H1 (cell line): ENCODE results near the gene PLAC9. TPM values are rescaled to one million over a fixed set of nuclear protein-coding genes. Genes with fewer than 3 reads are reported as not detected.

ENCODE experiments used
- CTCF ChIA-PET: fragments of 300-600 bp; sonication (Branson Sonifier 250); formaldehyde crosslinking; loops from one replicate; lab custom pipeline; 2021; ENCODE audit not compliant: partially characterized antibody; lab: Charles Lee
- POLR2A ChIA-PET: fragments of 300-600 bp; sonication (Branson Sonifier 250); formaldehyde crosslinking; loops from one replicate; lab custom pipeline; 2021; ENCODE audit warnings: inconsistent platforms; ENCODE audit not compliant: partially characterized antibody; lab: Charles Lee
- DNase-seq, 2 experiments: peaks; one replicate each; pipeline versions ENCODE4 v3.0.0 to v3.0.0-alpha.2; 2010 to 2022; ENCODE audit warnings: low spot score in 2 of 2, low read depth in 1 of 2, mixed read lengths in 1 of 2
- FAIRE-seq: peaks from 2 replicates; lab custom pipeline; 2011; peaks lifted over from hg19 to GRCh38; lab: Jason Lieb, UNC
- H2AFZ ChIP-seq: 2 replicates; pipeline ENCODE4 v1.8.1; 2012; ENCODE audit warnings: low read length, inconsistent platforms
- H2AK5ac ChIP-seq: 2 replicates; pipeline ENCODE4 v1.6.1; 2013; ENCODE audit warnings: low read depth, low read length
- H2BK120ac ChIP-seq: replicated peaks from 2 replicates; pipeline ENCODE3; 2013; ENCODE audit warnings: low read depth, low read length, inconsistent platforms
- H2BK12ac ChIP-seq: 2 replicates; pipeline ENCODE4 v1.6.1; 2013; ENCODE audit warnings: low read depth, low read length
- H2BK15ac ChIP-seq: 2 replicates; pipeline ENCODE4 v1.6.1; 2013; ENCODE audit warnings: low read length
- H2BK20ac ChIP-seq: 2 replicates; pipeline ENCODE4 v1.6.1; 2013; ENCODE audit warnings: low read length
- H2BK5ac ChIP-seq: 2 replicates; pipeline ENCODE4 v1.6.1; 2013; ENCODE audit warnings: low read depth, low read length
- H3K14ac ChIP-seq: 2 replicates; pipeline ENCODE4 v1.6.1; 2013; ENCODE audit warnings: inconsistent platforms; ENCODE audit not compliant: insufficient read length
- H3K18ac ChIP-seq: 2 replicates; pipeline ENCODE4 v1.6.1; 2013; ENCODE audit warnings: low read length; ENCODE audit errors: extremely low read depth
- H3K23ac ChIP-seq: 2 replicates; pipeline ENCODE4 v1.6.1; 2013; ENCODE audit warnings: inconsistent platforms; ENCODE audit not compliant: insufficient read length
- H3K23me2 ChIP-seq: 2 replicates; pipeline ENCODE4 v1.6.1; 2013; ENCODE audit warnings: low read depth, low read length
- H3K27ac ChIP-seq: 2 replicates; pipeline ENCODE4 v1.6.1; 2011; ENCODE audit warnings: low read depth, low read length, inconsistent platforms
- H3K27me3 ChIP-seq, 4 experiments: replicated peaks in 1 of 4; 1 replicate in 1 of 4; 2 replicates in 3 of 4; pipeline versions ENCODE4 v1.6.1 to v1.8.1; 2011 to 2013; ENCODE audit warnings: low read length in 3 of 4, mild to moderate bottlenecking in 3 of 4, inconsistent platforms in 2 of 4, mixed read lengths in 2 of 4, moderate library complexity in 1 of 4; ENCODE audit not compliant: control insufficient read depth in 3 of 4, insufficient read depth in 3 of 4; ENCODE audit errors: extremely low read depth in 1 of 4
- H3K36me3 ChIP-seq, 4 experiments: 2 replicates each; pipeline versions ENCODE4 v1.6.1 to v1.8.1; 2011 to 2013; ENCODE audit warnings: mild to moderate bottlenecking in 4 of 4, low read length in 3 of 4, moderate library complexity in 2 of 4, control low read depth in 1 of 4, inconsistent platforms in 1 of 4; ENCODE audit not compliant: insufficient read depth in 4 of 4, control insufficient read depth in 2 of 4
- H3K4ac ChIP-seq: replicated peaks from 2 replicates; pipeline ENCODE3; 2013; ENCODE audit warnings: low read length, low read depth, mixed read lengths, inconsistent platforms; ENCODE audit not compliant: insufficient read length
- H3K4me1 ChIP-seq, 4 experiments: replicated peaks in 1 of 4; 1 replicate in 1 of 4; 2 replicates in 3 of 4; pipeline versions ENCODE4 v1.6.1 to v1.8.1; 2011 to 2013; ENCODE audit warnings: low read length in 3 of 4, inconsistent platforms in 2 of 4, mixed read lengths in 1 of 4; ENCODE audit not compliant: insufficient read depth in 4 of 4, control insufficient read depth in 3 of 4
- H3K4me2 ChIP-seq, 2 experiments: 2 replicates each; pipeline versions ENCODE4 v1.6.1 to v1.8.1; 2011 to 2013; ENCODE audit warnings: low read depth in 2 of 2, low read length in 2 of 2, control low read depth in 1 of 2, inconsistent platforms in 1 of 2, mild to moderate bottlenecking in 1 of 2; ENCODE audit not compliant: insufficient read depth in 1 of 2
- H3K4me3 ChIP-seq, 4 experiments: fragments of 200-600, 300-600 bp in 1 of 4; sonication (generic), shearing (Covaris generic), sonication (Bioruptor Twin) in 1 of 4; 2 replicates each; pipeline versions ENCODE4 v1.5.1 to v1.8.1; 2011 to 2016; ENCODE audit warnings: low read length in 4 of 4, low read depth in 3 of 4, control low read depth in 2 of 4, inconsistent platforms in 2 of 4, mild to moderate bottlenecking in 2 of 4, mixed read lengths in 1 of 4, moderate library complexity in 1 of 4; ENCODE audit not compliant: insufficient read depth in 2 of 4; ENCODE audit errors: extremely low read depth in 1 of 4
- H3K56ac ChIP-seq: replicated peaks from 2 replicates; pipeline ENCODE3; 2013; ENCODE audit warnings: low read depth, mild to moderate bottlenecking, mixed read lengths, low read length, inconsistent platforms; ENCODE audit not compliant: insufficient read length
- H3K79me1 ChIP-seq: 2 replicates; pipeline ENCODE4 v1.6.1; 2013; ENCODE audit warnings: low read depth, low read length, control low read depth
- H3K79me2 ChIP-seq, 2 experiments: 2 replicates each; pipeline versions ENCODE4 v1.6.1 to v1.8.1; 2012 to 2013; ENCODE audit warnings: low read length in 2 of 2, mild to moderate bottlenecking in 2 of 2, inconsistent platforms in 1 of 2; ENCODE audit not compliant: insufficient read depth in 2 of 2, control insufficient read depth in 1 of 2
- H3K9ac ChIP-seq, 4 experiments: replicated peaks in 1 of 4; 1 replicate in 1 of 4; 2 replicates in 3 of 4; pipeline versions ENCODE4 v1.6.1 to v1.8.1; 2011 to 2013; ENCODE audit warnings: low read depth in 3 of 4, low read length in 3 of 4, control low read depth in 2 of 4, mild to moderate bottlenecking in 2 of 4, moderate library complexity in 2 of 4, inconsistent platforms in 1 of 4; ENCODE audit errors: extremely low read depth in 1 of 4
- H3K9me3 ChIP-seq, 2 experiments: 2 replicates each; pipeline versions ENCODE4 v1.6.1 to v1.8.1; 2012 to 2013; ENCODE audit warnings: mild to moderate bottlenecking in 2 of 2, moderate library complexity in 2 of 2, control low read depth in 1 of 2, inconsistent platforms in 1 of 2, low read depth in 1 of 2, low read length in 1 of 2, mixed read lengths in 1 of 2; ENCODE audit not compliant: insufficient read depth in 2 of 2
- H4K20me1 ChIP-seq, 2 experiments: replicated peaks in 1 of 2; 2 replicates each; pipeline versions ENCODE3 to v1.8.1; 2011 to 2013; ENCODE audit warnings: inconsistent platforms in 2 of 2, low read length in 2 of 2, mild to moderate bottlenecking in 1 of 2; ENCODE audit not compliant: insufficient read depth in 2 of 2, control insufficient read depth in 1 of 2
- H4K5ac ChIP-seq: 2 replicates; pipeline ENCODE4 v1.6.1; 2013; ENCODE audit warnings: low read length, low read depth, mixed read lengths, inconsistent platforms; ENCODE audit not compliant: insufficient read length
- H4K8ac ChIP-seq: 2 replicates; pipeline ENCODE4 v1.8.0; 2013; ENCODE audit warnings: mild to moderate bottlenecking, moderate library complexity, low read length, inconsistent platforms; ENCODE audit not compliant: insufficient read depth; ENCODE audit errors: extremely low read depth
- H4K91ac ChIP-seq: replicated peaks from 2 replicates; pipeline ENCODE3; 2013; ENCODE audit warnings: low read length, mixed read lengths, inconsistent platforms; ENCODE audit not compliant: insufficient read length
- ATF3 ChIP-seq: IDR thresholded peaks from 2 replicates; pipeline ENCODE4 v1.6.1; 2011; ENCODE audit warnings: low read depth, mild to moderate bottlenecking, low read length; ENCODE audit not compliant: insufficient read depth
- CBX5 ChIP-seq: fragments of 300-800, 300-1000 bp; sonication (generic); IDR thresholded peaks from 2 replicates; pipeline ENCODE4 v1.7.1; 2016; ENCODE audit warnings: antibody characterized with exemption, low read length, low read depth
- CHD2 ChIP-seq: IDR thresholded peaks from 2 replicates; pipeline ENCODE4 v1.6.1; 2012; ENCODE audit warnings: low read length, improper control_type of control experiment
- E2F6 ChIP-seq: IDR thresholded peaks from 2 replicates; pipeline ENCODE4 v1.6.1; 2012; ENCODE audit warnings: inconsistent platforms
- KDM1A ChIP-seq: fragments of 200-600, 300-600 bp; sonication (generic); IDR thresholded peaks from 2 replicates; pipeline ENCODE4 v1.7.1; 2016; ENCODE audit warnings: mild to moderate bottlenecking, low read length, borderline replicate concordance
- NANOG ChIP-seq: IDR thresholded peaks from 2 replicates; pipeline ENCODE4 v1.6.1; 2011; ENCODE audit warnings: low read length, low read depth, mild to moderate bottlenecking, inconsistent platforms; ENCODE audit not compliant: insufficient read depth, poor library complexity, severe bottlenecking
- POLR2A ChIP-seq, 2 experiments: IDR thresholded peaks; 1 replicate in 1 of 2; 2 replicates in 1 of 2; pipeline ENCODE4 v1.6.1; 2011; ENCODE audit warnings: low read depth in 2 of 2, low read length in 2 of 2, mild to moderate bottlenecking in 2 of 2; ENCODE audit errors: control extremely low read depth in 1 of 2
- POU5F1 ChIP-seq: IDR thresholded peaks from 2 replicates; pipeline ENCODE4 v1.6.1; 2011; ENCODE audit warnings: low read depth, mild to moderate bottlenecking, low read length, moderate library complexity
- RNF2 ChIP-seq: fragments of 200-900, 300-1000 bp; sonication (generic); IDR thresholded peaks from 2 replicates; pipeline ENCODE4 v1.7.1; 2016; ENCODE audit warnings: borderline replicate concordance, low read depth, mild to moderate bottlenecking, antibody characterized with exemption, low read length; ENCODE audit not compliant: poor library complexity, severe bottlenecking; ENCODE audit errors: missing control alignments
- SIX5 ChIP-seq: IDR thresholded peaks from 2 replicates; pipeline ENCODE4 v1.6.1; 2011; ENCODE audit warnings: mild to moderate bottlenecking, low read depth, low read length
- WGBS, 2 experiments: shearing (Covaris generic) in 1 of 2; methylation state at CpG; one replicate each; pipeline versions ENCODE4 v1.1.6 to v1.1.7; 2013 to 2015; ENCODE audit warnings: low lambda C conversion rate in 2 of 2, mixed read lengths in 2 of 2, inconsistent platforms in 1 of 2, low coverage in 1 of 2, missing lambda C conversion rate in 1 of 2; ENCODE audit not compliant: insufficient replicate concordance in 2 of 2, insufficient coverage in 1 of 2, insufficient read length in 1 of 2; ENCODE audit errors: extremely low coverage in 1 of 2, missing lambda C conversion rate in 1 of 2; 5-methylcytosine and 5-hydroxymethylcytosine counted together
- polyA plus RNA-seq, 7 experiments: library from polyadenylated mRNA; depleted of rRNA in 3 of 7; stranded (reverse) in 5 of 7; unstranded in 2 of 7; fragments of >200 nt in 5 of 7; fragments of 200-250 nt in 2 of 7; gene quantifications; 1 replicate in 5 of 7; 2 replicates in 1 of 7; 4 replicates in 1 of 7; pipeline versions ENCODE4 v1.2.1 to v1.2.3, GENCODE V29; 2011 to 2013; ENCODE audit warnings: missing spikeins in 2 of 7, mixed read lengths in 2 of 7
- total RNA-seq: library from RNA; stranded (reverse); fragmentation: NEBNext Ultra II Directional; extraction: Animal tissue kit (Norgen Biotek cat#: 25700); gene quantifications from 2 replicates; pipeline ENCODE4 v1.2.1, GENCODE V29; 2021
- TF ChIP-seq, protein P1 (sequence below): IDR thresholded peaks from 2 replicates; pipeline ENCODE4 v1.6.1; 2012; ENCODE audit warnings: inconsistent platforms

PLAC9 gene
- total and polyA plus RNA-seq, 2 of the 8 experiments (the other 6 are each of a cell fraction or from before 2014, with no cell fraction given): 8.4 to 16.7 TPM

GRCh38 chr10:80186364-80187012 is 54.0 kb downstream of the PLAC9 start:
- Histone ChIP-seq H4K5ac (no peak overlapping the region), H3K27ac (no peak overlapping the region), H2AK5ac (no peak overlapping the region), H2BK15ac (no peak overlapping the region), H3K9me3 (no peaks in the 10 kb centered on the region), H3K4me1 (peaks cover 0 to 4% (median 2%) of the 10 kb centered on the region in 4 experiments; a peak in 3 of 7 replicates), H4K20me1 (peaks cover under 1 to 10% of the 10 kb centered on the region in 2 experiments), H4K8ac (peak overlapping the region; percentile 35; the same call in 1 of the 2 replicates), H3K4ac (no peak overlapping the region), H3K56ac (no peak overlapping the region), H2BK5ac (no peak overlapping the region), H3K36me3 (no peaks in the 10 kb centered on the region), H3K4me2 (no peak overlapping the region; a peak in 1 of 4 replicates), H3K23me2 (no peaks in the 10 kb centered on the region), H3K14ac (no peak overlapping the region), H2AFZ (no peak overlapping the region), H3K27me3 (no peaks in the 10 kb centered on the region), H4K91ac (no peak overlapping the region), H3K18ac (no peak overlapping the region), H2BK120ac (no peak overlapping the region), H3K79me2 (peaks cover 0 to 32% of the 10 kb centered on the region in 2 experiments; a peak in 2 of 4 replicates), H2BK12ac (no peak overlapping the region), H3K9ac (no peak overlapping the region), H3K23ac (no peak overlapping the region), H3K4me3 (no peak overlapping the region), H2BK20ac (no peak overlapping the region), H3K79me1 (peaks cover 2% of the 10 kb centered on the region)
- ChIA-PET CTCF (interaction anchor here (1.8 to 3.0 kb wide), 2 partner anchors 9 to 21 kb away, joined by 7 to 15 read pairs; no protein-coding TSS in a partner anchor), POLR2A (no interaction called here)
- FAIRE-seq: no peak
- DNase-seq: no peak
- WGBS, 2 experiments: 83% methylated on average over 13 of the region's 13 CpGs; no CpG with 5 or more reads in 1 of the 2 experiments
- TF ChIP-seq NANOG (no peak), POLR2A (IDR thresholded peaks at IDR 0.05; ENCODE audit: control extremely low read depth in 1 of 2, low read depth in 2 of 2, low read length in 2 of 2) (no peak), KDM1A (no peak), CBX5 (no peak), RNF2 (no peak), CHD2 (no peak), ATF3 (no peak), POU5F1 (no peak), E2F6 (no peak), SIX5 (no peak)
- TF ChIP-seq, protein P1, sequence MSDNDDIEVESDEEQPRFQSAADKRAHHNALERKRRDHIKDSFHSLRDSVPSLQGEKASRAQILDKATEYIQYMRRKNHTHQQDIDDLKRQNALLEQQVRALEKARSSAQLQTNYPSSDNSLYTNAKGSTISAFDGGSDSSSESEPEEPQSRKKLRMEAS: no peak
